Prostate gland (tissue), 2 donors: ENCODE measurements around the gene TLE5.

Source experiments
- POLR2A ChIP-seq: fragments of 450-650 bp; IDR thresholded peaks from one replicate; pipeline ENCODE4 v1.6.1; 2016; ENCODE audit warnings: antibody characterized with exemption, mild to moderate bottlenecking
- TF ChIP-seq, protein P1 (sequence below), 4 experiments: fragments of 200-600 bp in 2 of 4; fragments of 450-650 bp in 2 of 4; sonication (generic) in 2 of 4; IDR thresholded peaks; 1 replicate in 3 of 4; 2 replicates in 1 of 4; pipeline ENCODE4 v1.5.1; 2016 to 2019; ENCODE audit warnings: antibody characterized with exemption in 4 of 4, mild to moderate bottlenecking in 2 of 4, moderate library complexity in 2 of 4

DNA sequence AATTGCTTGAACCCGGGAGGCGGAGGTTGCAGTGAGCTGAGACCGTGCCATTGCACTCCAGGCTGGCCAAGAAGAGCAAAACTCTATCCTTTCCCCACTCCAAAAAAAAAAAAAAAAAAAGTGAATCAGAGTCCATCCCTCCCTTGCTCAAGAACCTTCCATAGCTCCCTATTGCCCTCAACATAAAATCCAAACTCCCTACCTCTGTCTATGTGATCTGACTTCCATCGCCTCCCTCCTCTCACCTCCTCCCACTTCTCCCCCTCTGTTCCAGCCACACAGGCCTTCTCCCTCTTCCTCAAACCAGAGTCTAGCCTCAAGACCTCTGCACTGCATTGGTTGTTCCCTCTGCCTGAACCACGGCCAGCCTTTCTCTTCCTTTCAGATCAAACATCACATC lies 23.2 kb downstream of the TLE5 start:
- TF ChIP-seq, protein P1, sequence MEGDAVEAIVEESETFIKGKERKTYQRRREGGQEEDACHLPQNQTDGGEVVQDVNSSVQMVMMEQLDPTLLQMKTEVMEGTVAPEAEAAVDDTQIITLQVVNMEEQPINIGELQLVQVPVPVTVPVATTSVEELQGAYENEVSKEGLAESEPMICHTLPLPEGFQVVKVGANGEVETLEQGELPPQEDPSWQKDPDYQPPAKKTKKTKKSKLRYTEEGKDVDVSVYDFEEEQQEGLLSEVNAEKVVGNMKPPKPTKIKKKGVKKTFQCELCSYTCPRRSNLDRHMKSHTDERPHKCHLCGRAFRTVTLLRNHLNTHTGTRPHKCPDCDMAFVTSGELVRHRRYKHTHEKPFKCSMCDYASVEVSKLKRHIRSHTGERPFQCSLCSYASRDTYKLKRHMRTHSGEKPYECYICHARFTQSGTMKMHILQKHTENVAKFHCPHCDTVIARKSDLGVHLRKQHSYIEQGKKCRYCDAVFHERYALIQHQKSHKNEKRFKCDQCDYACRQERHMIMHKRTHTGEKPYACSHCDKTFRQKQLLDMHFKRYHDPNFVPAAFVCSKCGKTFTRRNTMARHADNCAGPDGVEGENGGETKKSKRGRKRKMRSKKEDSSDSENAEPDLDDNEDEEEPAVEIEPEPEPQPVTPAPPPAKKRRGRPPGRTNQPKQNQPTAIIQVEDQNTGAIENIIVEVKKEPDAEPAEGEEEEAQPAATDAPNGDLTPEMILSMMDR (IDR thresholded peaks at IDR 0.05) = no peak
- no peak for TF ChIP-seq POLR2A
